SK-N-MC (cell line): ENCODE measurements around the gene MYH14.

ENCODE experiments used
- EZH2 ChIP-seq: fragments of 200-600 bp; sonication (generic); IDR thresholded peaks from one replicate; pipeline ENCODE4 v1.6.1; 2017; ENCODE audit warnings: antibody characterized with exemption
- POLR2AphosphoS5 ChIP-seq: IDR thresholded peaks from 2 replicates; pipeline ENCODE4 v1.6.1; 2012; ENCODE audit warnings: mild to moderate bottlenecking, low read depth, low read length, borderline replicate concordance

DNA sequence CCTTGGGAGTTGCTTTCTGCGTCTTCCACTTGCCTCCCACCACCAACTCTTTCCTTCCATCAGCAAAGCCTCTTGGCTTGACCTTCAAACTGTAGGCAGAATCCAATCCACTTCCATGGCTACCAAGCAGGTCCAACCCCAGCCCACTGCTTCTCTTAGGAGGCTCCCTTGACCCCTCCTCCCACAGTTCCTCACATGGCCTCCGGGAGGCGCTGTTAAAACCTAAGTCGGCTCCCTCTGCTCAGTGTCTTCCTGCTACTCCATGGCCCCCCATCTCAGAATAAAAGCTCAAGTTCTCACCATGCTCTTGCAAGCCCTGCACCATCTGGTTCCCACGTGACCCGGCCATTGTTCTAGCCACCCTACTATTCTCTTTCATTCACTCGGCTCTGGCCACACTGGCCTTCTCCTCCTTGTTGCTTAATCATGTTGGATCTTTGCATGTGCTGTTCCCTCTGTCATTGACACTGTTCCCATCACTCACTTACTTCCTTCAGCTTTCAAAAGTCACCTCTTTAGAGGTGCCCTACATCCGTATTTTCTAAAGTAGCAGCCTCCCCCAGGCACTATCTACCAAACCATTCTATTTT, 47.8 kb upstream of the MYH14 start:
- TF ChIP-seq EZH2 (no peak), POLR2AphosphoS5 (no peak)
